Neutrophil (primary cell): ENCODE measurements around the gene PRLH.

Experiments used
- H3K27ac ChIP-seq: fragments of 200-600 bp; sonication (generic); 2 replicates; pipeline ENCODE4 v1.5.1; 2016; ENCODE audit warnings: mild to moderate bottlenecking, moderate library complexity
- H3K27me3 ChIP-seq: fragments of 200-600 bp; sonication (generic); 2 replicates; pipeline ENCODE4 v1.6.0; 2016; ENCODE audit warnings: mild to moderate bottlenecking
- H3K36me3 ChIP-seq: fragments of 200-600 bp; sonication (generic); 2 replicates; pipeline ENCODE4 v1.5.1; 2017
- H3K4me1 ChIP-seq, 2 experiments: fragments of 200-600 bp in 1 of 2; sonication (generic) in 1 of 2; 1 replicate in 1 of 2; 2 replicates in 1 of 2; pipeline versions ENCODE4 v1.5.1 to v1.6.1; 2013 to 2016; ENCODE audit warnings: low read depth in 1 of 2, low read length in 1 of 2, mild to moderate bottlenecking in 1 of 2, moderate library complexity in 1 of 2; ENCODE audit not compliant: control insufficient read depth in 1 of 2, insufficient read depth in 1 of 2
- H3K4me3 ChIP-seq, 2 experiments: fragments of 200-600 bp in 1 of 2; sonication (generic) in 1 of 2; 1 replicate in 1 of 2; 2 replicates in 1 of 2; pipeline ENCODE4 v1.5.1; 2013 to 2016; ENCODE audit warnings: low read depth in 1 of 2, low read length in 1 of 2, mild to moderate bottlenecking in 1 of 2, moderate library complexity in 1 of 2
- H3K9me3 ChIP-seq: fragments of 200-600 bp; sonication (generic); 2 replicates; pipeline ENCODE4 v1.5.1; 2016
- CTCF ChIP-seq: fragments of 200-600 bp; sonication (generic); IDR thresholded peaks from 2 replicates; pipeline ENCODE4 v1.5.1; 2016; ENCODE audit warnings: antibody characterized with exemption

Gene PRLH

GRCh38 chr2:237530472-237531433, 35.6 kb upstream of the PRLH start:
- Histone ChIP-seq H3K27ac (no peak overlapping the region), H3K9me3 (no peaks in the 10 kb centered on the region), H3K36me3 (no peaks in the 10 kb centered on the region), H3K27me3 (no peaks in the 10 kb centered on the region), H3K4me3 (no peak overlapping the region), H3K4me1 (peaks cover 0 to 3% of the 10 kb centered on the region in 2 experiments)
- no peak for TF ChIP-seq CTCF

GRCh38 chr2:237532160-237532559, 34.2 kb upstream of the PRLH start:
- H3K27ac ChIP-seq: no peak overlapping the region
- H3K36me3 ChIP-seq: no peaks in the 10 kb centered on the region
- H3K4me3 ChIP-seq: no peak overlapping the region
- no peak for TF ChIP-seq CTCF
- no peaks in the 10 kb centered on the region for H3K9me3 ChIP-seq
- H3K4me1 ChIP-seq: peaks cover 0 to 3% of the 10 kb centered on the region in 2 experiments
- no peaks in the 10 kb centered on the region for H3K27me3 ChIP-seq

- Histone ChIP-seq H3K27ac (no peak overlapping the region), H3K9me3 (no peaks in the 10 kb centered on the region), H3K4me3 (no peak overlapping the region), H3K27me3 (no peaks in the 10 kb centered on the region), H3K36me3 (no peaks in the 10 kb centered on the region), H3K4me1 (peaks cover 0 to 3% of the 10 kb centered on the region in 2 experiments)
- no peak for TF ChIP-seq CTCF
These were observed 32.7 kb upstream of the PRLH start for GRCh38 chr2:237533668-237534161.

- Histone ChIP-seq H3K36me3 (no peaks in the 10 kb centered on the region), H3K9me3 (no peaks in the 10 kb centered on the region), H3K27ac (no peak overlapping the region)
These were observed 32.0 kb upstream of the PRLH start for GRCh38 chr2:237534380-237534779.

GRCh38 chr2:237535385-237536082, 30.8 kb upstream of the PRLH start:
- Histone ChIP-seq H3K27me3 (no peaks in the 10 kb centered on the region), H3K36me3 (no peaks in the 10 kb centered on the region), H3K9me3 (no peaks in the 10 kb centered on the region), H3K4me3 (no peak overlapping the region), H3K27ac (no peak overlapping the region), H3K4me1 (peaks cover 0 to 3% of the 10 kb centered on the region in 2 experiments)
- TF ChIP-seq CTCF: no peak

More at GRCh38 chr2:237534380-237534779, 32.0 kb upstream of the PRLH start:
- peaks cover 0 to 3% of the 10 kb centered on the region in 2 experiments for H3K4me1 ChIP-seq
- TF ChIP-seq CTCF: no peak
- H3K27me3 ChIP-seq: no peaks in the 10 kb centered on the region
- no peak overlapping the region for H3K4me3 ChIP-seq
